GM12873 (cell line): ENCODE data around the gene GPR89A.

Experiments
- TF ChIP-seq, protein P1 (sequence below): IDR thresholded peaks from 2 replicates; pipeline ENCODE4 v1.5.1; 2012; ENCODE audit warnings: low read depth, mild to moderate bottlenecking, moderate library complexity, low read length, control low read depth; ENCODE audit not compliant: insufficient read depth; ENCODE audit errors: missing control alignments

GPR89A gene

DNA sequence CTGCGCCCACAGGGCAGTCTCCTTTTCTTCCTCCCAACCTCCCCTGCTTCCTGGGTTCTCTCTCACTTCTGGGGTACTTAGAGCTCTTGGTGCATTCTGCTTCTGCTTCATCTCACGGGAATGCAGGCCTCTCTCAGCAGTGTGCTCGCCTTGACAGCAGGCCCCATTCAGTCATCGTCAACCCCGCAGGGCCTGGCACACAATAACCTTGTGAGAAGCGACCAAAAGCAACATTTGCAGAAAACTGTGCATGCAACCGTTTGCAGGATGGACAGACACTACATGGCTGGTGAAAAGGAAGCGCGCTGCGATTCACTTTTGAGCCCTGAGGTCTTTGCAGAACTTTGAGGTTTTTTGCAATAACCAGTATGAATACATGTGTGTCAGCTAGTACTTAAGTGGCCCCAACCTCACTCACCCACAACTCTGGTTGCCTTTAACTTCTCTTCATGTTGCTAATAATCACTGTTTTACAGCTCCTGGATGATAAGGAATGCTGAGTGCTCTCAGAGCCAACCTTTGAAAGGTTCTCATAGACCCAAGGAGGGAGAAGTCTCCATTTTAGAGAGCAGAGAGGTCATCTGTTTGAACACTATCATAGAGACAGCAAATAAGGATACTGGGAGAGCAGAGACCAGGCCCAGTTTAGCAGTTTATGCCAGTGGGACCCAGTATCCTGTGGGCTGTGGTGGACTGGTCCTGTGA, 109.0 kb downstream of the GPR89A start:
- TF ChIP-seq, protein P1, sequence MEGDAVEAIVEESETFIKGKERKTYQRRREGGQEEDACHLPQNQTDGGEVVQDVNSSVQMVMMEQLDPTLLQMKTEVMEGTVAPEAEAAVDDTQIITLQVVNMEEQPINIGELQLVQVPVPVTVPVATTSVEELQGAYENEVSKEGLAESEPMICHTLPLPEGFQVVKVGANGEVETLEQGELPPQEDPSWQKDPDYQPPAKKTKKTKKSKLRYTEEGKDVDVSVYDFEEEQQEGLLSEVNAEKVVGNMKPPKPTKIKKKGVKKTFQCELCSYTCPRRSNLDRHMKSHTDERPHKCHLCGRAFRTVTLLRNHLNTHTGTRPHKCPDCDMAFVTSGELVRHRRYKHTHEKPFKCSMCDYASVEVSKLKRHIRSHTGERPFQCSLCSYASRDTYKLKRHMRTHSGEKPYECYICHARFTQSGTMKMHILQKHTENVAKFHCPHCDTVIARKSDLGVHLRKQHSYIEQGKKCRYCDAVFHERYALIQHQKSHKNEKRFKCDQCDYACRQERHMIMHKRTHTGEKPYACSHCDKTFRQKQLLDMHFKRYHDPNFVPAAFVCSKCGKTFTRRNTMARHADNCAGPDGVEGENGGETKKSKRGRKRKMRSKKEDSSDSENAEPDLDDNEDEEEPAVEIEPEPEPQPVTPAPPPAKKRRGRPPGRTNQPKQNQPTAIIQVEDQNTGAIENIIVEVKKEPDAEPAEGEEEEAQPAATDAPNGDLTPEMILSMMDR = no peak

DNA sequence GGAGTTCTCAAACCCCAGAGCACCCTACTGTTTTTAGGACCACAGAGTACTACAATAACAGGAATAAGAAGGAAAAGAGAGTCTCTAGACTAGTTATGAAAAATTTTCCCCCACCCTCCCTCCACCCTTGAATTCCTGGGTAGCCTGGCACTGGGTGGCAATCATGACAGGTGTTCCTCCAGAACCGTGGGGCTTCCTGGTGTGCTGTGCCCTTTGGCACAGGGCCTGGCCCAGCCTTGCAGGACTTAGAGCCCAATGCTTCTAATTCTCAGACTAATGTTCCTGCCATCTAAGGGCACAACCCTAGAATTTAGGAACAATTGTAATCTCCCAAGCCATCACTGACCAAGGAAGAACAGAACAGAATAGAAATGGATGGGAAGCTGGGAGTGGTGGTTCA, 110.0 kb downstream of the GPR89A start:
- TF ChIP-seq, protein P1 = no peak

DNA sequence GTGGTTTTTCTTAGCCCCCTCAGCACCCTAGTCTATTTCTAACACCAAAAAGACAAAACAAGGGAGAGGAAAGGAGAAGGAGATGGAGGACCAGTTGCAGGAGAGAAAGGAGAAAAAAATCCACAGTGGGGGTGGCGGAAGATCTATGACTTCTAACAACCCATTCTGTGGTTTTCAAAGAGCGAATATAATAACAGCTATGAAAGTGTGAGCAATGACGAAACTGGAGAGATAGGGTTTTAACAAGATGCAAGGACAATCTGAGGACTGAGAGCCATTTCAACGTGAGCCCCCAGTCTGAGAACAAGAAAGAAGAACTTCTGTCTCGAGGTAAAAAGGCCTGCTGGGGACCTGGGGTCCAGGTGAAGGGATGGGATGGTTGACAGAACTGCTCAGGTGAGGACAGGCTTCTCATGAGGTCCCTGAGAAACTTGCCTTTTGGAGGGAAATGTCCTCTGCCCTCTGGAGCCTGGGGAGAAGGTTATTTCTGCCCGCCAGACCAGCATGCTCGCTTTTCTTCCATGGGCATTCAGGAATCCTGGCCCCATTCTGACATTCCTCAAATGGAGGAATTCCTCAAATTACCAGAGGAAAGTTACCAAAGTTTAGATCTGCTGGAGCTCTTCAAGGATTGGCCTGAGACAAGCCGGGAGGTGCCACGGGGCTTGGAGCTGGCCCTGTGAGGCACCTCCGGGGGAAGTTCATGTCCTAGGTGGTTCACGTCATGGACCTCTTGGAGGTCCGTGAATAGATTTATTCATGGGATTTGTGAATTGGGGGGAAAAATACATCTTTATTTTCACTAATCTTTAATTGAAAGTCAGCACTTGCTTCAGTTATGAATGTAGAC, 111.7 kb downstream of the GPR89A start, which contains the start of gene CD160:
CD160 (plus strand) TSS at position 270 of the 850 bp plus-strand sequence. CDS start 8,829 bp downstream, outside the sequence.
- TF ChIP-seq, protein P1 = no peak
